ENCODE data around the gene RMI1. TPM values are rescaled to one million over a fixed set of nuclear protein-coding genes. Genes with fewer than 3 reads are reported as not detected.

RMI1 gene

DNA sequence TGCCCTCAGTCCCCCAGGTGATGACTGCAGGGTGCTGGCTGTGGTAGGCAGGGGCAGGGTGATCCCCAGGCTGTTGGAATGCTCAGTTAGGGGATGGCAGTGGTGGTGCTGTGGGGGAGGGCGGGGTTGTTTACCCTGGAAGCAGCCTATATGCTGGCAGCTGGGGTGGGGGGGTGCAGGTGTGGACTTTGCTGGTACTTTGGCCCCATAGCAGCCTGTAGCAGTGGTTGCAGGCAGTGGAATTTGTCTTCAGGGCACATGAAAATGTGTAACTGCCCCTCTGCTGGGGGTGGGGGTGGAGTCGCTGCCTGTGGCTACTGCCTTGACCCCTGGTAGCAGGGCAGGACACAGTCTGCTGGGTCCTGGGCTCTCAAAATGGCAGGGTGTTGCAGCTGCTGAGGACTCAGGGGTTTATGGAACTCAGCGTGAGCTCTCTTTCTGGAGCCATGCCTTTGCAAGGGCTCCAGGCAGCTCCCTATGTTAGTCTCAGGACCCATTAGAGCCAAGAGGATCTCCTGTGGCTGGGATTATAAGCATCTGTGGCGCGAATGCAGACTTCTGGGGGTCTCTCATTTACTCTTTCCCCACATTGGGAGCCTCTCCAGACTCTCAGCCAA, 65.0 kb downstream of the RMI1 start:
- H3K4me1 ChIP-seq (ENCODE audit: control insufficient read depth in 2 of 2, insufficient read depth in 1 of 2, low read depth in 1 of 2, low read length in 2 of 2) = no peaks in the 10 kb centered on the region
- no peak overlapping the region for H3K4me3 ChIP-seq (ENCODE audit: low read length in 2 of 2)
- no peak overlapping the region for H3K23ac ChIP-seq (ENCODE audit: low read depth, low read length, poor library complexity)
- H3K18ac ChIP-seq (ENCODE audit: low read length) = no peak overlapping the region
- H3K27ac ChIP-seq (replicated peaks; ENCODE audit: low read length) = no peak overlapping the region
- H4K8ac ChIP-seq (ENCODE audit: low read depth, low read length) = no peak overlapping the region
- DNase-seq (ENCODE audit: low spot score) = no peak
- no peaks in the 10 kb centered on the region for H3K36me3 ChIP-seq (replicated peaks in 1 of 2; ENCODE audit: control insufficient read depth in 2 of 2, insufficient read depth in 2 of 2, low read length in 2 of 2)
- H2BK120ac ChIP-seq (ENCODE audit: low read depth, low read length) = no peak overlapping the region
- no peaks in the 10 kb centered on the region for H3K9me3 ChIP-seq (replicated peaks in 1 of 2; ENCODE audit: control insufficient read depth in 2 of 2, insufficient read depth in 1 of 2, low read depth in 1 of 2, low read length in 2 of 2)
- H2AFZ ChIP-seq (ENCODE audit: low read length) = no peak overlapping the region
- WGBS, 2 donors (ENCODE audit: extremely low coverage in 2 of 2, insufficient read length in 2 of 2, insufficient replicate concordance in 1 of 2) = no CpG with 5 or more reads among the region's 5 CpGs
- H3K79me1 ChIP-seq (ENCODE audit: low read depth, low read length) = no peaks in the 10 kb centered on the region
- H2AK5ac ChIP-seq (ENCODE audit: low read depth, low read length) = no peak overlapping the region
- no peak overlapping the region for H3K4me2 ChIP-seq (ENCODE audit: insufficient read depth, low read length, poor library complexity, severe bottlenecking)
- no peak overlapping the region for H3K4ac ChIP-seq (ENCODE audit: low read length)
- H3K9ac ChIP-seq (ENCODE audit: low read depth, low read length, poor library complexity) = no peak overlapping the region
- H3K14ac ChIP-seq (ENCODE audit: low read length) = no peak overlapping the region
- H3K27me3 ChIP-seq (ENCODE audit: control insufficient read depth in 3 of 3, insufficient read depth in 3 of 3, low read depth in 1 of 3, low read length in 3 of 3) = peaks cover 0 to 8% (median 0%) of the 10 kb centered on the region in 3 experiments
- H2BK5ac ChIP-seq (ENCODE audit: low read length) = no peak overlapping the region
- H2BK15ac ChIP-seq (ENCODE audit: low read length) = no peak overlapping the region
- no peak overlapping the region for H4K91ac ChIP-seq (ENCODE audit: low read depth, low read length, poor library complexity)
- H2BK12ac ChIP-seq (ENCODE audit: low read length) = no peak overlapping the region

Small RNAs within 50 kb of the gene (small RNA-seq; reads per million reads assigned to genes)
- not detected for gene RF00019 (ENCODE audit: insufficient read depth)

Data from neuronal stem cell (in vitro differentiated cells).